ENCODE results near the gene CEP295NL. TPM values are rescaled to one million over a fixed set of nuclear protein-coding genes. Genes with fewer than 3 reads are reported as not detected.

The CEP295NL gene
- total RNA-seq, 4 donors from 2014 or later = 1.8 to 14.5 (median 3.8) TPM; not detected in 1

- peak overlapping the region in 1 of 2 donors; percentile 6 for H3K27ac ChIP-seq
- H3K36me3 ChIP-seq = no peaks in the 10 kb centered on the region
- H3K9me3 ChIP-seq = no peaks in the 10 kb centered on the region
- no peak for DNase-seq
- peaks cover 15 to 17% of the 10 kb centered on the region in 2 donors for H3K4me1 ChIP-seq
- TF ChIP-seq CTCF (IDR thresholded peaks at IDR 0.05) = no peak
- TF ChIP-seq POLR2A (IDR thresholded peaks at IDR 0.05) = no peak
- H3K4me3 ChIP-seq = no peak overlapping the region
- intact Hi-C loops (cut with DNase I; ENCODE audit: low total_unique reads) = loop anchor here (10.0 kb wide), 1 partner anchor 65 kb away; no protein-coding TSS in a partner anchor
- no peaks in the 10 kb centered on the region for H3K27me3 ChIP-seq
These were observed 27.1 kb upstream of the CEP295NL start for GRCh38 chr17:78929908-78930775.

GRCh38 chr17:78925662-78926555 lies 22.9 kb upstream of the CEP295NL start:
- Histone ChIP-seq H3K36me3 (no peaks in the 10 kb centered on the region), H3K4me1 (peaks cover 0 to 13% of the 10 kb centered on the region in 2 donors), H3K4me3 (peak overlapping the region; percentile 63), H3K27me3 (no peaks in the 10 kb centered on the region), H3K27ac (peak overlapping the region; percentile 98 to 99), H3K9me3 (no peaks in the 10 kb centered on the region)
- peak; percentile 87 to 95 for DNase-seq
- intact Hi-C loops (cut with DNase I; ENCODE audit: low total_unique reads) = loop anchor here (10.0 kb wide), 1 partner anchor 61 kb away; no protein-coding TSS in a partner anchor
- TF ChIP-seq CTCF (IDR thresholded peaks at IDR 0.05) (no peak), POLR2A (IDR thresholded peaks at IDR 0.05) (peak; percentile 48 to 53)

- Histone ChIP-seq H3K36me3 (no peaks in the 10 kb centered on the region), H3K4me3 (peak within 1 kb of the TSS; percentile 63), H3K4me1 (peaks cover 0 to 16% of the 10 kb centered on the region in 2 donors), H3K27ac (peak within 1 kb of the TSS; percentile 98 to 99), H3K27me3 (no peaks in the 10 kb centered on the region), H3K9me3 (no peaks in the 10 kb centered on the region)
- peak; percentile 93 to 95 for DNase-seq
- TF ChIP-seq CTCF (IDR thresholded peaks at IDR 0.05) = peak in 1 of 4 experiments; percentile 28
- TF ChIP-seq POLR2A (IDR thresholded peaks at IDR 0.05) = peak; percentile 53 to 70
- intact Hi-C loops (cut with DNase I; ENCODE audit: low total_unique reads) = loop anchor here (10.0 kb wide), 1 partner anchor 60 kb away; no protein-coding TSS in a partner anchor
These were observed 22.2 kb upstream of the CEP295NL start, which contains the start of gene TIMP2 for GRCh38 chr17:78925234-78925633. TIMP2 (minus strand) TSS chr17:78925387; CDS start chr17:78925088, 299 bp downstream.

GRCh38 chr17:78924481-78925151 lies 21.6 kb upstream of the CEP295NL start:
- intact Hi-C loops (cut with DNase I; ENCODE audit: low total_unique reads) = loop anchor here (10.0 kb wide), 1 partner anchor 60 kb away; no protein-coding TSS in a partner anchor
- Histone ChIP-seq H3K36me3 (no peaks in the 10 kb centered on the region), H3K4me1 (peaks cover 0 to 21% of the 10 kb centered on the region in 2 donors), H3K9me3 (no peaks in the 10 kb centered on the region), H3K4me3 (peak overlapping the region; percentile 63), H3K27ac (peak overlapping the region; percentile 98 to 99), H3K27me3 (no peaks in the 10 kb centered on the region)
- peak in 1 of 2 donors; percentile 53 for DNase-seq
- TF ChIP-seq CTCF (IDR thresholded peaks at IDR 0.05) = no peak
- no peak for TF ChIP-seq POLR2A (IDR thresholded peaks at IDR 0.05)

Data from uterus (tissue), 4 donors.